T-cell (primary cell): ENCODE results near the gene ZBED2. TPM values are rescaled to one million over a fixed set of nuclear protein-coding genes. Genes with fewer than 3 reads are reported as not detected.

Experiments used
- ATAC-seq, 4 experiments: fragments of 200-7000 bp in 3 of 4; fragments of 150-1000 bp in 1 of 4; cut with Tn5 transposase; replicated peaks in 1 of 4; 1 replicate in 3 of 4; 2 replicates in 1 of 4; pipeline ENCODE4 v1.10.0; 2021; ENCODE audit warnings: moderate library complexity in 3 of 4, mild to moderate bottlenecking in 2 of 4, moderate number of reproducible peaks in 1 of 4
- CTCF ChIA-PET, 2 donors: fragments of 300-600 bp; sonication (Branson Sonifier 250); formaldehyde crosslinking; loops; one replicate each; lab custom pipeline; 2022; ENCODE audit warnings: antibody characterized with exemption in 2 of 2; lab: Charles Lee
- POLR2A ChIA-PET, 2 donors: fragments of 300-600 bp; sonication (Branson Sonifier 250); formaldehyde crosslinking; loops; one replicate each; lab custom pipeline; 2022; ENCODE audit warnings: antibody characterized with exemption in 2 of 2; lab: Charles Lee
- DNase-seq, 35 experiments: peaks; one replicate each; pipeline versions ENCODE4 v3.0.0 to v3.0.0-alpha.2; 2013 to 2023
- H3K27ac ChIP-seq: one replicate; pipeline ENCODE4 v1.5.1; 2013; ENCODE audit warnings: low read length
- H3K27me3 ChIP-seq, 2 experiments: replicated peaks in 1 of 2; 1 replicate in 1 of 2; 2 replicates in 1 of 2; pipeline versions ENCODE4 v1.6.1 to v1.7.0; 2013; ENCODE audit warnings: low read length in 1 of 2, mixed read lengths in 1 of 2; ENCODE audit not compliant: control insufficient read depth in 2 of 2, insufficient read depth in 2 of 2; ENCODE audit errors: extremely low read depth in 1 of 2
- H3K36me3 ChIP-seq, 2 donors: 1 replicate in 1 of 2; 2 replicates in 1 of 2; pipeline versions ENCODE4 v1.6.1 to v1.7.0; 2013; ENCODE audit warnings: low read length in 1 of 2; ENCODE audit not compliant: control insufficient read depth in 2 of 2, insufficient read depth in 1 of 2; ENCODE audit errors: extremely low read depth in 1 of 2
- H3K4me1 ChIP-seq, 2 experiments: 1 replicate in 1 of 2; 2 replicates in 1 of 2; pipeline versions ENCODE4 v1.6.1 to v1.7.0; 2013; ENCODE audit warnings: low read length in 2 of 2, mixed read lengths in 1 of 2; ENCODE audit not compliant: insufficient read depth in 2 of 2, control insufficient read depth in 1 of 2; ENCODE audit errors: extremely low read depth in 1 of 2
- H3K4me3 ChIP-seq, 2 donors: 1 replicate in 1 of 2; 2 replicates in 1 of 2; pipeline versions ENCODE4 v1.5.1 to v1.7.0; 2013; ENCODE audit warnings: mild to moderate bottlenecking in 2 of 2, low read length in 1 of 2, moderate library complexity in 1 of 2; ENCODE audit not compliant: control insufficient read depth in 1 of 2; ENCODE audit errors: extremely low read depth in 1 of 2
- H3K9me3 ChIP-seq: 2 replicates; pipeline ENCODE4 v1.7.0; 2013
- H3K27ac Mint-ChIP-seq, 2 donors: one replicate each; pipeline ENCODE4 v1.8.0; 2020 to 2021; ENCODE audit warnings: mild to moderate bottlenecking in 2 of 2, mixed read lengths in 2 of 2
- H3K27me3 Mint-ChIP-seq, 2 donors: one replicate each; pipeline ENCODE4 v1.8.0; 2021 to 2022; ENCODE audit warnings: mixed read lengths in 2 of 2
- H3K36me3 Mint-ChIP-seq: one replicate; pipeline ENCODE4 v1.8.0; 2021; ENCODE audit warnings: mixed read lengths
- H3K4me1 Mint-ChIP-seq, 3 donors: one replicate each; pipeline ENCODE4 v1.8.0; 2020 to 2022; ENCODE audit warnings: mixed read lengths in 3 of 3, mild to moderate bottlenecking in 1 of 3
- H3K4me3 Mint-ChIP-seq, 3 donors: one replicate each; pipeline ENCODE4 v1.8.0; 2020 to 2022; ENCODE audit warnings: mild to moderate bottlenecking in 3 of 3, mixed read lengths in 3 of 3, moderate library complexity in 3 of 3
- H3K9me3 Mint-ChIP-seq, 3 donors: one replicate each; pipeline ENCODE4 v1.8.0; 2020 to 2022; ENCODE audit warnings: mixed read lengths in 3 of 3
- WGBS: methylation state at CpG from one replicate; pipeline ENCODE4 v1.1.5; 2013; ENCODE audit warnings: missing lambda C conversion rate; ENCODE audit not compliant: insufficient coverage; 5-methylcytosine and 5-hydroxymethylcytosine counted together
- total RNA-seq, 35 experiments: library from RNA in 6 of 35; stranded (reverse) in 6 of 35; fragments of 120-200 nt in 1 of 35; gene quantifications; one replicate each; pipeline versions ENCODE4 v1.2.1 to v1.2.4 and lab custom pipeline; 2013 to 2026

The ZBED2 gene
- total RNA-seq, 5 donors from 2014 or later (not counting 1 experiment from before 2014, with no cell fraction given): 0.35 to 0.82 (median 0.73) TPM; not detected in 2

- ATAC-seq (peak; percentile 14 to 38 (median 21)), DNase-seq (peak in 2 of 35 experiments; percentile 11 to 28)
- no CpG with 5 or more reads among the region's 2 CpGs for WGBS
- CTCF ChIA-PET: interaction anchor here in 1 of 2 donors (0.9 to 1.2 kb wide), 9 partner anchors 8 to 404 kb away, joined by 3 to 8 read pairs (median 4); partner anchors contain the start of gene CD96
- Mint-ChIP-seq H3K27ac (peak overlapping the region; percentile 80 to 88), H3K9me3 (no peaks in the 10 kb centered on the region), H3K27me3 (no peaks in the 10 kb centered on the region), H3K36me3 (peaks cover 61% of the 10 kb centered on the region), H3K4me1 (peaks cover 63 to 83% (median 74%) of the 10 kb centered on the region in 3 donors), H3K4me3 (peak overlapping the region in 1 of 3 donors; percentile 76)
- Histone ChIP-seq H3K27me3 (no peaks in the 10 kb centered on the region), H3K36me3 (peaks cover 3 to 39% of the 10 kb centered on the region in 2 donors), H3K4me3 (no peak overlapping the region), H3K4me1 (peaks cover 20 to 26% of the 10 kb centered on the region in 2 experiments), H3K27ac (peak overlapping the region; percentile 66), H3K9me3 (no peaks in the 10 kb centered on the region)
- POLR2A ChIA-PET: interaction anchor here (0.6 to 1.1 kb wide), 7 partner anchors 21 to 68 kb away, joined by 3 to 4 read pairs (median 3); no protein-coding TSS in a partner anchor
Observed at GRCh38 chr3:111609700-111610099, 14.6 kb upstream of the ZBED2 start.

GRCh38 chr3:111608383-111608782 is 13.2 kb upstream of the ZBED2 start:
- peaks cover 64% of the 10 kb centered on the region for H3K36me3 Mint-ChIP-seq
- H3K9me3 Mint-ChIP-seq: no peaks in the 10 kb centered on the region
- Histone ChIP-seq H3K4me1 (peaks cover 20 to 26% of the 10 kb centered on the region in 2 experiments), H3K36me3 (peaks cover 3 to 34% of the 10 kb centered on the region in 2 donors), H3K27ac (peak overlapping the region; percentile 50), H3K9me3 (no peaks in the 10 kb centered on the region), H3K4me3 (no peak overlapping the region), H3K27me3 (no peaks in the 10 kb centered on the region)
- DNase-seq: peak in 1 of 35 experiments; percentile 58
- ChIA-PET POLR2A (no interaction called here), CTCF (interaction anchor here (1.1 to 1.9 kb wide), 3 partner anchors 8 to 67 kb away, joined by 3 to 9 read pairs (median 3); partner anchors contain the start of gene CD96 (in 1 of the 2))
- peak overlapping the region; percentile 4 to 62 for H3K27ac Mint-ChIP-seq
- no peaks in the 10 kb centered on the region for H3K27me3 Mint-ChIP-seq
- H3K4me3 Mint-ChIP-seq: no peak overlapping the region
- no CpG with 5 or more reads among the region's 2 CpGs for WGBS
- H3K4me1 Mint-ChIP-seq: peaks cover 70 to 90% (median 81%) of the 10 kb centered on the region in 3 donors
- peak in 1 of 4 experiments; percentile 12 for ATAC-seq

GRCh38 chr3:111607240-111607920 is 12.2 kb upstream of the ZBED2 start:
- no peaks in the 10 kb centered on the region for H3K27me3 ChIP-seq
- H3K9me3 ChIP-seq: no peaks in the 10 kb centered on the region
- peak overlapping the region; percentile 50 for H3K27ac ChIP-seq
- POLR2A ChIA-PET: no interaction called here
- peaks cover 20 to 26% of the 10 kb centered on the region in 2 experiments for H3K4me1 ChIP-seq
- no CpG with 5 or more reads among the region's 3 CpGs for WGBS
- Mint-ChIP-seq H3K4me1 (peaks cover 68 to 88% (median 81%) of the 10 kb centered on the region in 3 donors), H3K27me3 (no peaks in the 10 kb centered on the region), H3K4me3 (no peak overlapping the region), H3K9me3 (no peaks in the 10 kb centered on the region), H3K36me3 (peaks cover 62% of the 10 kb centered on the region), H3K27ac (peak overlapping the region in 1 of 2 donors; percentile 62)
- peaks cover 9 to 29% of the 10 kb centered on the region in 2 donors for H3K36me3 ChIP-seq
- no peak overlapping the region for H3K4me3 ChIP-seq
- no peak for ATAC-seq
- DNase-seq: no peak
- CTCF ChIA-PET: interaction anchor here (0.5 to 1.9 kb wide), 6 partner anchors 9 to 433 kb away, joined by 3 to 9 read pairs (median 4); no protein-coding TSS in a partner anchor

- peaks cover 50 to 70% (median 64%) of the 10 kb centered on the region in 3 donors for H3K4me1 Mint-ChIP-seq
- H3K27me3 Mint-ChIP-seq: no peaks in the 10 kb centered on the region
- no CpG with 5 or more reads among the region's 2 CpGs for whole genome bisulfite sequencing
- H3K27ac Mint-ChIP-seq: peak overlapping the region in 1 of 2 donors; percentile 56
- Histone ChIP-seq H3K4me1 (peaks cover 9 to 18% of the 10 kb centered on the region in 2 experiments), H3K36me3 (peaks cover 6 to 32% of the 10 kb centered on the region in 2 donors), H3K27me3 (no peaks in the 10 kb centered on the region), H3K27ac (no peak overlapping the region), H3K9me3 (no peaks in the 10 kb centered on the region), H3K4me3 (no peak overlapping the region)
- peaks cover 56% of the 10 kb centered on the region for H3K36me3 Mint-ChIP-seq
- H3K9me3 Mint-ChIP-seq: no peaks in the 10 kb centered on the region
- no peak for DNase-seq
- POLR2A ChIA-PET: no interaction called here
- ATAC-seq: no peak
- CTCF ChIA-PET: interaction anchor here in 1 of 2 donors (1.5 kb wide), 1 partner anchor 13 kb away, joined by 5 read pairs; no protein-coding TSS in a partner anchor
- no peak overlapping the region for H3K4me3 Mint-ChIP-seq
Observed at GRCh38 chr3:111605493-111605892, 10.3 kb upstream of the ZBED2 start.

GRCh38 chr3:111605018-111605417 is 9.9 kb upstream of the ZBED2 start:
- CTCF ChIA-PET: interaction anchor here (1.1 to 1.5 kb wide), 2 partner anchors 11 to 14 kb away, joined by 4 to 5 read pairs; no protein-coding TSS in a partner anchor
- Mint-ChIP-seq H3K9me3 (no peaks in the 10 kb centered on the region), H3K36me3 (peaks cover 57% of the 10 kb centered on the region), H3K4me1 (peaks cover 46 to 65% (median 60%) of the 10 kb centered on the region in 3 donors), H3K27me3 (no peaks in the 10 kb centered on the region), H3K27ac (peak overlapping the region in 1 of 2 donors; percentile 56), H3K4me3 (no peak overlapping the region)
- H3K36me3 ChIP-seq: peaks cover 6 to 36% of the 10 kb centered on the region in 2 donors
- no peak overlapping the region for H3K4me3 ChIP-seq
- DNase-seq (no peak), ATAC-seq (no peak)
- H3K27ac ChIP-seq: no peak overlapping the region
- no peaks in the 10 kb centered on the region for H3K27me3 ChIP-seq
- POLR2A ChIA-PET: no interaction called here
- no peaks in the 10 kb centered on the region for H3K9me3 ChIP-seq
- peaks cover 7 to 15% of the 10 kb centered on the region in 2 experiments for H3K4me1 ChIP-seq

- H3K4me3 ChIP-seq: no peak overlapping the region
- H3K27ac Mint-ChIP-seq: peak overlapping the region; percentile 41 to 62
- WGBS: no CpG with 5 or more reads among the region's 2 CpGs
- no peak overlapping the region for H3K4me3 Mint-ChIP-seq
- H3K27me3 Mint-ChIP-seq: no peaks in the 10 kb centered on the region
- no peaks in the 10 kb centered on the region for H3K27me3 ChIP-seq
- H3K36me3 ChIP-seq: peaks cover 6 to 44% of the 10 kb centered on the region in 2 donors
- no peaks in the 10 kb centered on the region for H3K9me3 Mint-ChIP-seq
- peaks cover 37 to 56% (median 52%) of the 10 kb centered on the region in 3 donors for H3K4me1 Mint-ChIP-seq
- H3K4me1 ChIP-seq: peaks cover 3 to 6% of the 10 kb centered on the region in 2 experiments
- CTCF ChIA-PET: interaction anchor here in 1 of 2 donors (1.1 kb wide), 1 partner anchor 12 kb away, joined by 4 read pairs; no protein-coding TSS in a partner anchor
- DNase-seq (no peak), ATAC-seq (no peak)
- POLR2A ChIA-PET: no interaction called here
- no peak overlapping the region for H3K27ac ChIP-seq
- H3K36me3 Mint-ChIP-seq: peaks cover 61% of the 10 kb centered on the region
- no peaks in the 10 kb centered on the region for H3K9me3 ChIP-seq
Observed at GRCh38 chr3:111604119-111604518, 9.0 kb upstream of the ZBED2 start.
